ENCODE data around the gene HYOU1.
A peak's percentile ranks its signal among the peaks of the same experiment; 100 is the strongest.

Gene HYOU1

GRCh38 chr11:119006656-119007055 lies 50.3 kb downstream of the HYOU1 start:
- peaks cover 37% of the 10 kb centered on the region for H3K36me3 Mint-ChIP-seq (ENCODE audit: low read depth)
- TF ChIP-seq, protein P1, sequence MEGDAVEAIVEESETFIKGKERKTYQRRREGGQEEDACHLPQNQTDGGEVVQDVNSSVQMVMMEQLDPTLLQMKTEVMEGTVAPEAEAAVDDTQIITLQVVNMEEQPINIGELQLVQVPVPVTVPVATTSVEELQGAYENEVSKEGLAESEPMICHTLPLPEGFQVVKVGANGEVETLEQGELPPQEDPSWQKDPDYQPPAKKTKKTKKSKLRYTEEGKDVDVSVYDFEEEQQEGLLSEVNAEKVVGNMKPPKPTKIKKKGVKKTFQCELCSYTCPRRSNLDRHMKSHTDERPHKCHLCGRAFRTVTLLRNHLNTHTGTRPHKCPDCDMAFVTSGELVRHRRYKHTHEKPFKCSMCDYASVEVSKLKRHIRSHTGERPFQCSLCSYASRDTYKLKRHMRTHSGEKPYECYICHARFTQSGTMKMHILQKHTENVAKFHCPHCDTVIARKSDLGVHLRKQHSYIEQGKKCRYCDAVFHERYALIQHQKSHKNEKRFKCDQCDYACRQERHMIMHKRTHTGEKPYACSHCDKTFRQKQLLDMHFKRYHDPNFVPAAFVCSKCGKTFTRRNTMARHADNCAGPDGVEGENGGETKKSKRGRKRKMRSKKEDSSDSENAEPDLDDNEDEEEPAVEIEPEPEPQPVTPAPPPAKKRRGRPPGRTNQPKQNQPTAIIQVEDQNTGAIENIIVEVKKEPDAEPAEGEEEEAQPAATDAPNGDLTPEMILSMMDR (IDR thresholded peaks at IDR 0.05), result no peak
- peak overlapping the region; percentile 42 for H3K27ac Mint-ChIP-seq
- H3K4me1 Mint-ChIP-seq, result no peaks in the 10 kb centered on the region
- no peak for DNase-seq
- no peak overlapping the region for H3K4me3 Mint-ChIP-seq
- H3K27me3 Mint-ChIP-seq (ENCODE audit: low read depth, poor library complexity), result no peaks in the 10 kb centered on the region
- H3K9me3 Mint-ChIP-seq, result no peaks in the 10 kb centered on the region

DNA sequence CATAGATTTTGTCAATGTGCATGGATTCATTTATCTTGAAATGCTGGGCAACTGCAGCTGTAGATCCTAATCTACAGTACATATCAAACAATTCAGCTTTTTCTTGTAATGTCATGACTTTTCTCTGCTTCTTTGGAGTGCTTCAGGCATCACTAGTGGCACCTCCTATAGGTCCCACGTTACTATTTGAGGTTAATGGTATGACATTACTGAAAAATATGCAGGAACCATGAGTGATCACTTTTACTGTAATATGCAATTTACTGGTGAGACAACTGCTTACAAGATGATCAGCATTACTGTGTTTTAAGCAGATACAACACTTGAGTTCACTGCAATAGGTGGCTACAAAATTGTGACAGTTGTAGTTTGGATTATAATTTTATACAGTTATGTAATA lies 56.1 kb downstream of the HYOU1 start:
- Mint-ChIP-seq H3K27me3 (ENCODE audit: low read depth, poor library complexity) (peaks cover 5% of the 10 kb centered on the region), H3K9me3 (peaks cover 3% of the 10 kb centered on the region), H3K27ac (no peak overlapping the region), H3K4me3 (no peak overlapping the region), H3K36me3 (ENCODE audit: low read depth) (peaks cover 42% of the 10 kb centered on the region), H3K4me1 (peaks cover 40% of the 10 kb centered on the region)
- DNase-seq, result no peak
- TF ChIP-seq, protein P1 (IDR thresholded peaks at IDR 0.05), result no peak

- Mint-ChIP-seq H3K4me3 (peak overlapping the region; percentile 97), H3K27me3 (ENCODE audit: low read depth, poor library complexity) (peaks cover 5% of the 10 kb centered on the region), H3K4me1 (peaks cover 42% of the 10 kb centered on the region), H3K27ac (peak overlapping the region; percentile 98), H3K9me3 (peaks cover 3% of the 10 kb centered on the region), H3K36me3 (ENCODE audit: low read depth) (peaks cover 46% of the 10 kb centered on the region)
- TF ChIP-seq, protein P1 (IDR thresholded peaks at IDR 0.05), result no peak
- no peak for DNase-seq
Measured at GRCh38 chr11:118998822-118999221, 58.2 kb downstream of the HYOU1 start.

- Mint-ChIP-seq H3K4me1 (peaks cover 42% of the 10 kb centered on the region), H3K9me3 (peaks cover 8% of the 10 kb centered on the region), H3K4me3 (peak overlapping the region; percentile 97), H3K27me3 (ENCODE audit: low read depth, poor library complexity) (peaks cover 5% of the 10 kb centered on the region), H3K36me3 (ENCODE audit: low read depth) (peaks cover 46% of the 10 kb centered on the region), H3K27ac (peak overlapping the region; percentile 98)
- TF ChIP-seq, protein P1 (IDR thresholded peaks at IDR 0.05), result no peak
- no peak for DNase-seq
Measured at GRCh38 chr11:118998388-118998717, 58.7 kb downstream of the HYOU1 start.

DNA sequence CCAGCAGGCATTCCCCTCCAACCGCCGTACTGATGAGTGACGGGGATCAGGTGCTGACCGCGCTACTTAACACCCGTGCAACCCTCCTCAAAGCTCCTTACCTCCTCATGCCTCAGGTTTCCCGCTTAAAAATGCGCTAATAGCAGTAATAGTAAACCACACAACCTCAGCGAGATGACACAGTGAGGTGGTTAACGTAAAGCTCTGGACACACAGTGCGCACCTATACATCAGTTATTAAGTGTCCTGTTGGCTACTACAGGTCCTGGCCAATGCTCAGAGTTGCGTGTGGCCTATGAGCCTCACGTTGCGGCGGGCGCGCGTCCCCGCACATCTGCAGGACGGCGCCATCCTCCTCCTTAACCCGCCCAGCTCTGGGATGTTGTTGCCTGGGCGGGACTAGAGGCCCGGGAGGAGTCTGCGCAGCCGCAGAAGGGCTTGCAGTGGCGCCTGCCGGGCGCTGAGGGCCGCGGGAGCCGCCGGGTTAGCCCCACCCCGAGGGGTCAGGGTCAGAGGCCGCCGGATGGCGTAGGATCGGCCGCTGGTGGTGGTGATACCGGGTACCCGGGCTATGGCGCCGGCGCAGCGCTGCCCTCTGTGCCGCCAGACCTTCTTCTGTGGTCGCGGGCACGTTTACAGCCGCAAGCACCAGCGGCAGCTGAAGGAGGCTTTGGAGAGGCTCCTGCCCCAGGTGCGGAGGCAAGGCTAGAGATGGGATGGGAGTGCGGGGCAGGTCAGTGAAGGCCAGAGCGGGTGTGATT lies 59.2 kb downstream of the HYOU1 start, which contains the start of gene CENATAC:
Gene CENATAC (plus strand): TSS at position 512 of the 761 bp plus-strand sequence. CDS start 60 bp downstream, at position 572.
- H3K27me3 Mint-ChIP-seq (ENCODE audit: low read depth, poor library complexity), result peaks cover 5% of the 10 kb centered on the region
- TF ChIP-seq, protein P1 (IDR thresholded peaks at IDR 0.05), result no peak
- H3K27ac Mint-ChIP-seq, result peak within 1 kb of the TSS; percentile 98
- H3K36me3 Mint-ChIP-seq (ENCODE audit: low read depth), result peaks cover 46% of the 10 kb centered on the region
- peak; percentile 98 for DNase-seq
- peaks cover 42% of the 10 kb centered on the region for H3K4me1 Mint-ChIP-seq
- H3K4me3 Mint-ChIP-seq, result peak within 1 kb of the TSS; percentile 97
- peaks cover 13% of the 10 kb centered on the region for H3K9me3 Mint-ChIP-seq
